Cardiac muscle cell (in vitro differentiated cells and primary cell): ENCODE measurements around the gene HOXA2. TPM values are rescaled to one million over a fixed set of nuclear protein-coding genes. Genes with fewer than 3 reads are reported as not detected.

Experiments used
- DNase-seq, 2 donors: peaks; one replicate each; pipeline versions ENCODE4 v3.0.0 to v3.0.0-alpha.2; 2010 to 2017; ENCODE audit warnings: low read depth in 1 of 2, low spot score in 1 of 2
- H3K27ac ChIP-seq: fragments of 200-600 bp; sonication (generic); 2 replicates; pipeline ENCODE4 v1.5.1; 2016
- H3K27me3 ChIP-seq: fragments of 200-600 bp; sonication (generic); 2 replicates; pipeline ENCODE4 v1.6.0; 2016; ENCODE audit warnings: control low read depth
- H3K36me3 ChIP-seq: fragments of 200-600 bp; sonication (generic); 2 replicates; pipeline ENCODE4 v1.5.1; 2016; ENCODE audit warnings: control low read depth
- H3K4me1 ChIP-seq: fragments of 200-600 bp; sonication (generic); 2 replicates; pipeline ENCODE4 v1.8.1; 2017; ENCODE audit warnings: low read depth, mild to moderate bottlenecking, mixed run types
- H3K4me3 ChIP-seq: fragments of 200-600 bp; sonication (generic); 2 replicates; pipeline ENCODE4 v1.5.1; 2016; ENCODE audit warnings: mild to moderate bottlenecking
- H3K9me3 ChIP-seq: fragments of 200-600 bp; sonication (generic); 2 replicates; pipeline ENCODE4 v1.5.1; 2017; ENCODE audit warnings: low read depth, mild to moderate bottlenecking, control low read depth
- polyA plus RNA-seq: library from polyadenylated mRNA; unstranded; fragments of >200 nt; fragmentation: Nextera tagmentation; extraction: Ambion mirVana; gene quantifications from 2 replicates; pipeline ENCODE4 v1.2.1, GENCODE V29; 2016
- total RNA-seq: library from RNA; depleted of rRNA; stranded (reverse); fragments of >200 nt; gene quantifications from 2 replicates; pipeline ENCODE4 v1.2.3, GENCODE V29; 2016
- TF ChIP-seq, protein P1 (sequence below): IDR thresholded peaks from 2 replicates; pipeline ENCODE4 v1.5.1; 2012; ENCODE audit warnings: low read depth, mild to moderate bottlenecking, low read length

The HOXA2 gene
- total and polyA plus RNA-seq, 2 experiments from 2014 or later = 0.12 to 0.27 TPM

DNA sequence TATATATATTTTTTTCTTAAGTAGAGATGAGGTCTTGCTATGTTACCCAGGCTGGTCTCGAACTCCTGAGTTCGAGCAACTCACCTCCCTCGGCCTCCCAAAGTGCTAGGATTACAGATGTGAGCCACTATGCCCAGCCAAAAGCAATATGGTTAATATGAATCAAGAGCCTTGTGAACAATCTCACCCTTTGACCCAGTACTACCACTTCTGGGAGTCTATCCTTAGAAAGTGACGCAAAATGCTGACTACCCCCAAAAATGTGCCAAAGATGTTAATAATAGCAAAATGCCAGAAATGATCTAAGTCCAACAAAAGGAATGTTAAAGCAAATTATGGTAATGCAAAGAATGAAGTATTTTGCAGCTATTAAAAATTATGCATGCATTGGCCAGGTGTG, 51.0 kb downstream of the HOXA2 start:
- TF ChIP-seq, protein P1, sequence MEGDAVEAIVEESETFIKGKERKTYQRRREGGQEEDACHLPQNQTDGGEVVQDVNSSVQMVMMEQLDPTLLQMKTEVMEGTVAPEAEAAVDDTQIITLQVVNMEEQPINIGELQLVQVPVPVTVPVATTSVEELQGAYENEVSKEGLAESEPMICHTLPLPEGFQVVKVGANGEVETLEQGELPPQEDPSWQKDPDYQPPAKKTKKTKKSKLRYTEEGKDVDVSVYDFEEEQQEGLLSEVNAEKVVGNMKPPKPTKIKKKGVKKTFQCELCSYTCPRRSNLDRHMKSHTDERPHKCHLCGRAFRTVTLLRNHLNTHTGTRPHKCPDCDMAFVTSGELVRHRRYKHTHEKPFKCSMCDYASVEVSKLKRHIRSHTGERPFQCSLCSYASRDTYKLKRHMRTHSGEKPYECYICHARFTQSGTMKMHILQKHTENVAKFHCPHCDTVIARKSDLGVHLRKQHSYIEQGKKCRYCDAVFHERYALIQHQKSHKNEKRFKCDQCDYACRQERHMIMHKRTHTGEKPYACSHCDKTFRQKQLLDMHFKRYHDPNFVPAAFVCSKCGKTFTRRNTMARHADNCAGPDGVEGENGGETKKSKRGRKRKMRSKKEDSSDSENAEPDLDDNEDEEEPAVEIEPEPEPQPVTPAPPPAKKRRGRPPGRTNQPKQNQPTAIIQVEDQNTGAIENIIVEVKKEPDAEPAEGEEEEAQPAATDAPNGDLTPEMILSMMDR = no peak
- no peaks in the 10 kb centered on the region for H3K27me3 ChIP-seq
- H3K9me3 ChIP-seq = no peaks in the 10 kb centered on the region
- H3K4me1 ChIP-seq = no peaks in the 10 kb centered on the region
- no peaks in the 10 kb centered on the region for H3K36me3 ChIP-seq
- no peak overlapping the region for H3K4me3 ChIP-seq
- H3K27ac ChIP-seq = no peak overlapping the region
- DNase-seq = no peak

Other genes starting within 250 kb of the HOXA2 start
- 0.81 and 1.2 TPM in 2 replicates for gene SKAP2, start 238.1 kb downstream of the HOXA2 start, total RNA-seq
- gene SKAP2, start 238.1 kb downstream of the HOXA2 start, polyA plus RNA-seq = 1.2 and 2.8 TPM in 2 replicates
- 0.42 and 0.85 TPM in 2 replicates for gene HOXA1, start 6.7 kb downstream of the HOXA2 start, total RNA-seq
- 0.07 TPM in 1 of 2 replicates, not detected in the other for gene HOXA1, start 6.7 kb downstream of the HOXA2 start, polyA plus RNA-seq
- gene HOXA4, start 28.1 kb upstream of the HOXA2 start, total RNA-seq = 0.14 TPM in 1 of 2 replicates, not detected in the other
- gene HOXA4, start 28.1 kb upstream of the HOXA2 start, polyA plus RNA-seq = 0.46 TPM in 1 of 2 replicates, not detected in the other
- not detected in 2 replicates for gene HOXA5, start 41.0 kb upstream of the HOXA2 start, total RNA-seq
- not detected in 2 replicates for gene HOXA5, start 41.0 kb upstream of the HOXA2 start, polyA plus RNA-seq
- not detected in 2 replicates for gene HOXA6, start 45.1 kb upstream of the HOXA2 start, total RNA-seq
- gene HOXA6, start 45.1 kb upstream of the HOXA2 start, polyA plus RNA-seq = not detected in 2 replicates
- 1.4 and 9.4 TPM in 2 replicates for gene HOXA3, start 49.9 kb upstream of the HOXA2 start, total RNA-seq
- 1.4 TPM in 2 replicates for gene HOXA3, start 49.9 kb upstream of the HOXA2 start, polyA plus RNA-seq
- not detected in 2 replicates for gene HOXA7, start 54.0 kb upstream of the HOXA2 start, total RNA-seq
- gene HOXA7, start 54.0 kb upstream of the HOXA2 start, polyA plus RNA-seq = not detected in 2 replicates
- gene HOXA9, start 62.9 kb upstream of the HOXA2 start, total RNA-seq = not detected in 2 replicates
- not detected in 2 replicates for gene HOXA9, start 62.9 kb upstream of the HOXA2 start, polyA plus RNA-seq
- gene HOXA10, start 71.6 kb upstream of the HOXA2 start, total RNA-seq = not detected in 2 replicates
- not detected in 2 replicates for gene HOXA10, start 71.6 kb upstream of the HOXA2 start, polyA plus RNA-seq
- not detected in 2 replicates for gene HOXA11, start 82.5 kb upstream of the HOXA2 start, total RNA-seq
- not detected in 2 replicates for gene HOXA11, start 82.5 kb upstream of the HOXA2 start, polyA plus RNA-seq
- gene HOXA13, start 97.4 kb upstream of the HOXA2 start, total RNA-seq = not detected in 2 replicates
- gene HOXA13, start 97.4 kb upstream of the HOXA2 start, polyA plus RNA-seq = not detected in 2 replicates
- not detected in 2 replicates for gene EVX1, start 140.1 kb upstream of the HOXA2 start, total RNA-seq
- not detected in 2 replicates for gene EVX1, start 140.1 kb upstream of the HOXA2 start, polyA plus RNA-seq